Fibroblast of lung (primary cell): ENCODE results near the gene SPINK9. TPM values are rescaled to one million over a fixed set of nuclear protein-coding genes. Genes with fewer than 3 reads are reported as not detected.

Experiments used
- DNase-seq, 2 donors: peaks; one replicate each; pipeline versions ENCODE4 v3.0.0 to v3.0.0-alpha.2; 2010; ENCODE audit warnings: low read depth in 2 of 2
- H2AFZ ChIP-seq: 2 replicates; pipeline ENCODE4 v1.5.1; 2012; ENCODE audit warnings: low read length, control low read depth, inconsistent platforms
- H3K27ac ChIP-seq: 2 replicates; pipeline ENCODE4 v1.5.1; 2011; ENCODE audit warnings: low read length, control low read depth; ENCODE audit not compliant: insufficient read depth
- H3K27me3 ChIP-seq: 2 replicates; pipeline ENCODE4 v1.5.1; 2011; ENCODE audit warnings: mild to moderate bottlenecking, low read length; ENCODE audit not compliant: control insufficient read depth, insufficient read depth
- H3K36me3 ChIP-seq: 2 replicates; pipeline ENCODE4 v1.5.1; 2011; ENCODE audit warnings: low read length; ENCODE audit not compliant: control insufficient read depth, insufficient read depth
- H3K4me1 ChIP-seq: 2 replicates; pipeline ENCODE4 v1.5.1; 2011; ENCODE audit warnings: low read length; ENCODE audit not compliant: control insufficient read depth, insufficient read depth; ENCODE audit errors: extremely low read depth
- H3K4me2 ChIP-seq: 2 replicates; pipeline ENCODE4 v1.5.1; 2011; ENCODE audit warnings: low read length, control low read depth; ENCODE audit not compliant: insufficient read depth; ENCODE audit errors: extremely low read depth
- H3K4me3 ChIP-seq, 4 experiments: fragments of 200-600 bp in 1 of 4; sonication (generic) in 1 of 4; replicated peaks in 1 of 4; 2 replicates each; pipeline ENCODE4 v1.5.1; 2011 to 2016; ENCODE audit warnings: low read length in 4 of 4, low read depth in 3 of 4, mild to moderate bottlenecking in 3 of 4, control low read depth in 2 of 4, inconsistent platforms in 1 of 4, mixed read lengths in 1 of 4; ENCODE audit not compliant: insufficient read depth in 1 of 4; ENCODE audit errors: control extremely low read depth in 1 of 4
- H3K79me2 ChIP-seq: 2 replicates; pipeline ENCODE4 v1.5.1; 2012; ENCODE audit warnings: mild to moderate bottlenecking, low read length, inconsistent platforms; ENCODE audit not compliant: control insufficient read depth, insufficient read depth
- H3K9ac ChIP-seq: 2 replicates; pipeline ENCODE4 v1.5.1; 2011; ENCODE audit warnings: mild to moderate bottlenecking, low read length, control low read depth; ENCODE audit not compliant: insufficient read depth
- H3K9me3 ChIP-seq: 2 replicates; pipeline ENCODE4 v1.5.1; 2012; ENCODE audit warnings: low read depth, low read length; ENCODE audit not compliant: control insufficient read depth, insufficient read depth
- H4K20me1 ChIP-seq: 2 replicates; pipeline ENCODE4 v1.5.1; 2011; ENCODE audit warnings: low read length; ENCODE audit not compliant: control insufficient read depth, insufficient read depth; ENCODE audit errors: extremely low read depth
- EZH2 ChIP-seq: IDR thresholded peaks from 2 replicates; pipeline ENCODE4 v1.5.1; 2012; ENCODE audit warnings: low read length, control low read depth, mild to moderate bottlenecking; ENCODE audit errors: missing control alignments
- polyA plus RNA-seq, 2 donors: library from polyadenylated mRNA; depleted of rRNA in 1 of 2; stranded (reverse) in 1 of 2; unstranded in 1 of 2; fragments of >200 nt; gene quantifications; 2 replicates each; pipeline ENCODE4 v1.2.1, GENCODE V29; 2011 to 2012; ENCODE audit warnings: missing spikeins in 1 of 2
- total RNA-seq: library from RNA; depleted of rRNA; stranded (reverse); fragments of >200 nt; gene quantifications from 2 replicates; pipeline ENCODE4 v1.2.1, GENCODE V29; 2014
- TF ChIP-seq, protein P1 (sequence below), 2 donors: IDR thresholded peaks in 1 of 2; conservative IDR thresholded peaks in 1 of 2; 1 replicate in 1 of 2; 2 replicates in 1 of 2; pipeline ENCODE4 v1.5.1; 2011 to 2012; ENCODE audit warnings: low read length in 2 of 2, control low read depth in 1 of 2, inconsistent platforms in 1 of 2, low read depth in 1 of 2, mild to moderate bottlenecking in 1 of 2

Gene SPINK9
- total and polyA plus RNA-seq, 2 donors (not counting 1 experiment from before 2014, with no cell fraction given), result not detected

DNA sequence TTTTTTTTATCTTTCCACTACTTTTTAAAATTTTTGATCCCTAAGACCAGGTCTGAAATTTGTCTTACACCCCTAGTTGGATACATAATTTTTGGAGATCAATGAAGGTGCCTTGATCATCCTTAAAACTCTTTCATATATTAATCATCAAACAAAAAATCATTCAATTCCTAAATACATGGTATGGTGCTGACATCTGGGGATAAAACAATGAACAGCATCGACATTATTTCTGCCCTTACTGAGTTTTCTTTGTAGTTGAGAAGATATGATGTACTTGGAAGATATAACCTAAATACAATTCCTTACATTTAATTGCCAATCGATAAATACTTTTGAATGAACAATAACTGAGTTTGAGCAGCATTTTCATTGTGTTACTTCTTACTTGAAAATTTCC lies 18.3 kb downstream of the SPINK9 start:
- no peak overlapping the region for H3K4me2 ChIP-seq
- no peak for DNase-seq
- no peak overlapping the region for H3K27ac ChIP-seq
- no peaks in the 10 kb centered on the region for H4K20me1 ChIP-seq
- no peaks in the 10 kb centered on the region for H3K79me2 ChIP-seq
- no peak overlapping the region for H2AFZ ChIP-seq
- H3K4me1 ChIP-seq, result no peaks in the 10 kb centered on the region
- TF ChIP-seq, protein P1, sequence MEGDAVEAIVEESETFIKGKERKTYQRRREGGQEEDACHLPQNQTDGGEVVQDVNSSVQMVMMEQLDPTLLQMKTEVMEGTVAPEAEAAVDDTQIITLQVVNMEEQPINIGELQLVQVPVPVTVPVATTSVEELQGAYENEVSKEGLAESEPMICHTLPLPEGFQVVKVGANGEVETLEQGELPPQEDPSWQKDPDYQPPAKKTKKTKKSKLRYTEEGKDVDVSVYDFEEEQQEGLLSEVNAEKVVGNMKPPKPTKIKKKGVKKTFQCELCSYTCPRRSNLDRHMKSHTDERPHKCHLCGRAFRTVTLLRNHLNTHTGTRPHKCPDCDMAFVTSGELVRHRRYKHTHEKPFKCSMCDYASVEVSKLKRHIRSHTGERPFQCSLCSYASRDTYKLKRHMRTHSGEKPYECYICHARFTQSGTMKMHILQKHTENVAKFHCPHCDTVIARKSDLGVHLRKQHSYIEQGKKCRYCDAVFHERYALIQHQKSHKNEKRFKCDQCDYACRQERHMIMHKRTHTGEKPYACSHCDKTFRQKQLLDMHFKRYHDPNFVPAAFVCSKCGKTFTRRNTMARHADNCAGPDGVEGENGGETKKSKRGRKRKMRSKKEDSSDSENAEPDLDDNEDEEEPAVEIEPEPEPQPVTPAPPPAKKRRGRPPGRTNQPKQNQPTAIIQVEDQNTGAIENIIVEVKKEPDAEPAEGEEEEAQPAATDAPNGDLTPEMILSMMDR (conservative IDR thresholded peaks at IDR 0.05 in 1 of 2, IDR thresholded peaks at IDR 0.05 in 1 of 2; ENCODE audit: low read depth in 1 of 2, low read length in 2 of 2), result no peak
- no peak for TF ChIP-seq EZH2
- no peak overlapping the region for H3K9ac ChIP-seq
- H3K36me3 ChIP-seq, result no peaks in the 10 kb centered on the region
- H3K4me3 ChIP-seq, result no peak overlapping the region
- H3K9me3 ChIP-seq, result no peaks in the 10 kb centered on the region
- no peaks in the 10 kb centered on the region for H3K27me3 ChIP-seq

DNA sequence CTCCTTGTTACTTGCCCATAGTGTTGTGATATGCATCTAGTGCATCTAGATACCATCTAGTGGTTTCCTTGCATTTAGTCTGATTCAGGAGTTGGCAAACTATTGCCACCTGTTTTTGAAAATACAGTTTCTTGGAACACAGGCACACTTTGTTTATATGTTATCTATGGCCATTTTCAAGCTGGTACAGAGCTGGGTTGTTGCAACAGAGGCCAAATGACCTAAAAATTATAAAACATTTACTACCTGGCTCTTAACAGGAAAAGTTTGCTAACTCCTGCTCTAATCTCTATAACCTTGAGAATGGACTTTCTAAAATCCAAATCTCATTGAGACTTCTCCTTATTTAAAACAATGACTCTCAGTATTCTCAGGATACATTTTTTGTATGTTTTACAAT lies 29.0 kb downstream of the SPINK9 start:
- no peak for TF ChIP-seq EZH2
- TF ChIP-seq, protein P1 (conservative IDR thresholded peaks at IDR 0.05 in 1 of 2, IDR thresholded peaks at IDR 0.05 in 1 of 2; ENCODE audit: low read depth in 1 of 2, low read length in 2 of 2), result no peak
- Histone ChIP-seq H2AFZ (no peak overlapping the region), H3K4me2 (no peak overlapping the region), H4K20me1 (no peaks in the 10 kb centered on the region), H3K4me3 (no peak overlapping the region), H3K27ac (no peak overlapping the region), H3K27me3 (no peaks in the 10 kb centered on the region), H3K4me1 (no peaks in the 10 kb centered on the region), H3K9me3 (no peaks in the 10 kb centered on the region), H3K36me3 (no peaks in the 10 kb centered on the region), H3K9ac (no peak overlapping the region), H3K79me2 (no peaks in the 10 kb centered on the region)
- DNase-seq, result no peak

DNA sequence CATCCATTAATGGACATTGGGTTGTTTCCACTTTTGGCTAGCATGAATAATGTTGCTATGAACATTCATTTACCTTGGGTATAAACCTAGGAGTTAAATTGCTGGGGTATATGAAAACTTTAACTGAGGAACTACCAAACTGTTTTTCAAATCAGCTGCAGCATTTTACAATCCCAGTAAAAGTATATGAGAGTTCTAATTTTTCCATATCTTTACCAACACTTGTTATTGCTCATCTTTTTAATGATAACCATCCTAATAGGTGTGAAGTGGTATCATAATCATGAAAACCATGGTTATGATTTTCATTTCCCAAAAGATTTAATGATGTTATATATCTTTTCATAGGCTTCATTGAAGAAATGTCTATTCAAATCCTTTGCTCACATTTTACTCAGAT lies 32.9 kb downstream of the SPINK9 start:
- H3K9me3 ChIP-seq, result no peaks in the 10 kb centered on the region
- no peak overlapping the region for H3K27ac ChIP-seq
- TF ChIP-seq, protein P1 (conservative IDR thresholded peaks at IDR 0.05 in 1 of 2, IDR thresholded peaks at IDR 0.05 in 1 of 2; ENCODE audit: low read depth in 1 of 2, low read length in 2 of 2), result no peak
- TF ChIP-seq EZH2, result no peak
- no peaks in the 10 kb centered on the region for H3K4me1 ChIP-seq
- no peaks in the 10 kb centered on the region for H3K79me2 ChIP-seq
- no peak overlapping the region for H2AFZ ChIP-seq
- H3K4me3 ChIP-seq, result no peak overlapping the region
- DNase-seq, result no peak
- H3K4me2 ChIP-seq, result no peak overlapping the region
- no peaks in the 10 kb centered on the region for H4K20me1 ChIP-seq
- H3K36me3 ChIP-seq, result no peaks in the 10 kb centered on the region
- no peak overlapping the region for H3K9ac ChIP-seq
- H3K27me3 ChIP-seq, result no peaks in the 10 kb centered on the region
